Hindlimb muscle (tissue), 1 donor: Measurements from ENCODE around the gene RAMP1. TPM values are rescaled to one million over a fixed set of nuclear protein-coding genes. Genes with fewer than 3 reads are reported as not detected.
A peak's percentile ranks its signal among the peaks of the same experiment; 100 is the strongest.
"Not testable (repeated sequence)": the region's sequence is repeated elsewhere in the genome, so short reads cannot be mapped to it uniquely, and the experiment has no call there.

Experiments used
- DNase-seq: peaks from one replicate; pipeline ENCODE4 v3.0.0-alpha.2; 2013
- polyA plus RNA-seq: library from polyadenylated mRNA; unstranded; fragments of 120-200 nt; gene quantifications from one replicate; pipeline ENCODE4 v1.2.1, GENCODE V29; 2013; ENCODE audit not compliant: insufficient read length

RAMP1 gene
- polyA plus RNA-seq, 1 donor, result 55.1 TPM

- no peak for DNase-seq
Observed at GRCh38 chr2:237919593-237919992, 60.2 kb downstream of the RAMP1 start.

DNA sequence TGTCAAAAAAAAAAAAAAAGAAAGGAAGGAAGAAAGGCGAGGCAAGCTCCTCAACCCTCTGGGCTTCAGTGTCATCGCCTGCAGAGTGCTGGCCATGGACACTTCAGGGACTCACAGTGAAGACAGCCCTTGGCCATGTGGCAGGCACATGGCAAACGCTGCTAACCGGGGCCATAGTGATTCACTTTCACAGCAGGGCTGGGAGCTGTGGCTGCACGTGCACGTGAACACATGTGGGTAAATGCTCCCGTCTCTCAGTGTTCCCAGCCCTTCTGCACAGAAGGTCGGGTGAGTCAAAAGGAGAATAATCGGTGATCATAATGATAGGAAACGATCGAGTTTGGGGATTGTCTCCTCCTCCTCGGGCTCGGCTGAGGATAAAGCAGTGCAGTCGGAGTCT lies 61.2 kb downstream of the RAMP1 start:
- no peak for DNase-seq

- no peak for DNase-seq
Observed at GRCh38 chr2:237921967-237922492, 62.6 kb downstream of the RAMP1 start.

DNA sequence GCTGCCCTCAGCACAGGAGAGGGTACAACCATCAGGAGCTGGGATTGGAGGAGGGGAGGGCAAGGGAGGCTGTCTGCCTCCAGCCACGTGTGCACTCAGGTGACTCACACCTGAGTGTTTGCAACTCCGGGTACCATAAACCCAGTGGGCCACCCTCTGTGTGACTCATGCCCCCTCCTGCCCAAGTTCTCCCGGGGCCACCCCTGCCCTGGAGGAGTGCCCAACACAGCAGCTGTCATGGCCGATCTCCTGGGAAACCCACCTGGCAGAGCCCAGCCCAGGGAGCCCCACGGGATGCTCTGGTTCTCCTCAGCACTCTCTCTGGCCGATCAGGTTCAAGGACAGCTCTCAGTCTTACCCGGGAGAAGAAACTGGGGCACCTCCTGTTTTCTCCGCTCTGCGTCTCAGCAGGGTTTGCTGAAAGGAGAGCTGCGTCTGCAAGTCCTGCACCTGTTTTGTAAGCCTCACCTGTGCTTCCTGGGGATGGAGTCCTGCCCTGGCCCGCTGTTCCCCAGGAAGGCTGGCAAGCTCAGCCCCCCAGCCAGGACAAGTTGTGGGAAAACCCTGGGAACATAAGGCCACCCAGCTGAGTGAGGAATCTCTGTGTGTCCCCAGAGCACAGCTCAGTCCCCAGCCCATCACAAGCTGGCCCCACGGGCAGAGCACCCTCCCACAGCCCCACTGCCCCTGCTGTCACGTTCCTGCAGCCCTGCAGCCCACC lies 63.4 kb downstream of the RAMP1 start:
- DNase-seq, result no peak

- peak; percentile 69 for DNase-seq
Observed at GRCh38 chr2:237923481-237924163, 64.2 kb downstream of the RAMP1 start.

DNA sequence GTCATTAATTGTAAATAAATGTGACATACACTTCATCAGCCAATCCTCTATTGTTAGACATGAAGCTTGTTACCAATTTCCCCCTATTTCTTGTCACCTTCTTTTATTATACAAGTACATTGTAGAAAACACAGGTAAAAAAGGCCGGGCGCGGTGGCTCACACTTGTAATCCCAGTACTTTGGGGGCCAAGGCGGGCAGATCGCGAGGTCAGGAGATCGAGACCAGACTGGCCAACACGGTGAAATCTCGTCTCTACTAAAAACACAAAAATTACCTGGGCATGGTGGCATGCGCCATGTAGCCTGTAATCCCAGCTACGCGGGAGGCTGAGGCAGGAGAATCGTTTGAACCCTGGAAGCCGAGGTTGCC lies 64.7 kb downstream of the RAMP1 start:
- DNase-seq, result no peak

- no peak for DNase-seq
Observed at GRCh38 chr2:237927135-237927534, 67.7 kb downstream of the RAMP1 start.

GRCh38 chr2:237927986-237928385 lies 68.6 kb downstream of the RAMP1 start:
- DNase-seq, result no peak

GRCh38 chr2:237929979-237930378 lies 70.6 kb downstream of the RAMP1 start:
- DNase-seq, result no peak

GRCh38 chr2:237931205-237931721 lies 71.8 kb downstream of the RAMP1 start:
- DNase-seq, result peak; percentile 54

DNA sequence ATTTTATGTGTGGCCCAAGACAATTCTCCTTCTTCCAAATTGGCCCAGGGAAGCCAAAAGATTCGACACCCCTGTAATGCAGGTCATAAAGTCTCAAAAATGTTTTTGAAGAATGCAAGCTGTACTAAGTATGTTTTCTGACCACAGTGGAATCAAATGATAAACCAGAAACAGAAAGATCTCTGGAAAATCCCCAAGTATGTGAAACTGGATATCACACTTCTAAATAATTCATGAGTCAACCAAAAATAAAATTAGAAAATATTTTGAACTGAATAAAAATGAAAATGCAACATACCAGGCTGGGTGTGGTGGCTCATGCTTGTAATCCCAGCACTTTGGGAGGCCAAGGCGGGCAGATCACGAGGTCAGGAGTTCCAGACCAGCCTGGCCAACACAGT lies 73.3 kb downstream of the RAMP1 start:
- DNase-seq, result no peak

- DNase-seq, result no peak
Observed at GRCh38 chr2:237934186-237934585, 74.8 kb downstream of the RAMP1 start.

GRCh38 chr2:237935740-237936452 lies 76.5 kb downstream of the RAMP1 start:
- no peak for DNase-seq

- DNase-seq, result no peak
Observed at GRCh38 chr2:237939251-237939650, 79.8 kb downstream of the RAMP1 start.

DNA sequence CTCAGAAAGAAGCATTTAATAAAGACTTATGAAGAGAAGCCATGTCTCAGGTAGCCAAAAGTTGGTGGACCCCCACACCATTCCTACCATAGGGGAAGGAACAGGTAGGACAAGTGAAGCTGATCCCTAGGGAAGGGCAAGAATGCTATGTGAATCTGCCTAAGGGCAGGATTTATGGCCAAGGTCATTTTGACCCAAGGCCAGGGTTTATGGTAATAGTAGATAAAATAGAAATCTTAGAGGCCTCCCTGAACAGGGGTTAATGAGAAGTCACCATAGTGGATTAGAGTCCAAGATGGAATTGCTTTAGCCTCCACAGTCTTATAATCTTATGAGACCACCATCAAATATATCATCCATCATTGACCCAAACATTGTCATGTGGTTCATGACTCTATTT lies 81.4 kb downstream of the RAMP1 start:
- DNase-seq, result no peak

GRCh38 chr2:237941239-237941638 lies 81.8 kb downstream of the RAMP1 start:
- no peak for DNase-seq

GRCh38 chr2:237942513-237942899 lies 83.1 kb downstream of the RAMP1 start:
- no peak for DNase-seq

DNA sequence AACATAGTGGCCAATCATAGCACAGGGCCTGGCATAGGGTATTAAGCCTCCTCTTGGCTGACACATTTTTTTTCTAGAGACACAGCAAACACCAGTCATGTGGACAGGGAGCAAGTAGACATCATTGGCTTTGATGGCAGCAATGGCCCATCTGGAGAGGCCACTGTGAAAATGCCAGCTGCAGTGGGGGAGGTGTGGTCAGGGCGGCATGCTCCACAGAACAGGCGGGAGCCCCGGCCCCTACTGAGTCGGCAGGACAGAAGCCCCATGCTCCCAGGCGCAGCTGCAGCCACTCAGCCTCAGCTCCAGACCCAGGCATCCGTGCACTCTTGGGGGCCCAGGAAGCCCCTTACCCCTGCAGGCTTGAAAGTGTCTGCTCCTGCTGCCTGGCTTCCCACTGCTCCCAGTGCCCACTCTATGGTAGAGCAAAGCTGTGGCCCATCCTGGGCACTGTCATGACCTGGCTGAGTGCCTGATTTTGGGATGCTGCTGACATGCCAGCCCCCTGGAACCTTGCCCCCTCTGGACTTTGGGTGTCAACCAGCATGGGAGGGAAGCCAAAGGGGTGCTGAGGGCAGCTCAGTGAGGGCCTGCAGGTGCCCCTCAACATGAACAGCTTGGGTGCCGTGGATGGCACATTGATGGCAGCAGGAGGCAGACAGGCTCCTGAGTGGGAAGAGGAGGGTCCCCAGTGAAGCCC lies 84.1 kb downstream of the RAMP1 start:
- no peak for DNase-seq

DNA sequence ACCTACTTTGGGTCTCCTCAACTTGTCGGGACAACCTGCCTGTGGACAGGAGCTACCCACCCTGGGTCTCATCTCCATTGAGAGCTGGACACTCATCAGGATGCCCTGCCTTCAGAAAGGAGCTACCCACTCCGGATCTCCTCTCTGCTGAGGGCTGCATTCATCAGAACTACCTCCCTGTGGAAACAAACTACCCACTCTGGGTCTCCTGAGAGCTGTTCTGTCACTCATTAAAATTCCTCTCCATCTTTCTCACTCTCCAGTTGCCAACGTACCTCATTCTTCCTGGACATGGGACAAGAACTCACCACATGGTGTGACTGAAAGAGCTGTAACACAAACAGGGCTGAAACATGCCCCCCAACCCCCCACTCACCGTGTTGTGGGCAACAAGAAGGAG lies 84.9 kb downstream of the RAMP1 start:
- no peak for DNase-seq

- no peak for DNase-seq
Observed at GRCh38 chr2:237946423-237946822, 87.0 kb downstream of the RAMP1 start.

- not testable (repeated sequence) for DNase-seq
Observed at GRCh38 chr2:237951354-237951753, 91.9 kb downstream of the RAMP1 start.

GRCh38 chr2:237951878-237952277 lies 92.5 kb downstream of the RAMP1 start:
- DNase-seq, result no peak

DNA sequence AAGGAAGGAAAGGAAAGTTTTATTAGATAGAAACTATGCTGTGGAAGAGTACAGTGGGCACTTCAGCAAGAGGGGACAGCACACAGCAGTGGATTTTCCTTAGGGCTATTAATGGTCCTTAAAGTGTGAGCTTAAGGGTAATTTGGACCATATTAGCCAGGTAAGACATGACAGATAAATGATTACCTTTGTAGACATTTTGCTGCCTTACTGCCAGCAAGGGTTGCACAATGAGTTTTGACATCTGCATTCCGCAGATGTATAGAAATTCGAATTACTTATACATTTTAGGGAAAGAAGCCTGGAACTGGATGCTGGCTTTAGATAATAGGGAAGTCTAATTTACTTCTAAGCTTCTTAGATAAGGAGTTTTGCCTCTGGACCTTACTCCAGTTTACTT lies 93.4 kb downstream of the RAMP1 start:
- DNase-seq, result no peak
